Osteocyte (in vitro differentiated cells): Measurements from ENCODE around the gene CDS2. TPM values are rescaled to one million over a fixed set of nuclear protein-coding genes. Genes with fewer than 3 reads are reported as not detected.

Source experiments
- DNase-seq: peaks from one replicate; pipeline ENCODE4 v3.0.0; 2021; ENCODE audit warnings: mixed read lengths; ENCODE audit not compliant: unreplicated experiment; ENCODE audit errors: extremely low spot score
- H3K27ac Mint-ChIP-seq: one replicate; pipeline ENCODE4 v1.8.0; 2021; ENCODE audit warnings: mild to moderate bottlenecking, mixed read lengths; ENCODE audit not compliant: unreplicated experiment
- H3K27me3 Mint-ChIP-seq: one replicate; pipeline ENCODE4 v1.8.0; 2021; ENCODE audit warnings: mixed read lengths; ENCODE audit not compliant: unreplicated experiment
- H3K36me3 Mint-ChIP-seq: one replicate; pipeline ENCODE4 v1.8.0; 2021; ENCODE audit warnings: mixed read lengths; ENCODE audit not compliant: unreplicated experiment
- H3K4me1 Mint-ChIP-seq: one replicate; pipeline ENCODE4 v1.8.0; 2021; ENCODE audit warnings: mixed read lengths; ENCODE audit not compliant: unreplicated experiment
- H3K4me3 Mint-ChIP-seq: one replicate; pipeline ENCODE4 v1.8.0; 2021; ENCODE audit warnings: mild to moderate bottlenecking, moderate library complexity, mixed read lengths; ENCODE audit not compliant: unreplicated experiment
- H3K9me3 Mint-ChIP-seq: one replicate; pipeline ENCODE4 v1.8.0; 2021; ENCODE audit warnings: mixed read lengths; ENCODE audit not compliant: unreplicated experiment
- CTCF ChIP-seq: fragments of 200-600 bp; sonication (generic); IDR thresholded peaks from 2 replicates; pipeline ENCODE4 v1.5.0; 2021; ENCODE audit warnings: antibody characterized with exemption, mild to moderate bottlenecking, moderate library complexity
- long read RNA-seq: library from polyadenylated mRNA; unstranded; transcript quantifications from one replicate; pipeline ENCODE4 v2.0.0, GENCODE V29; 2021
- total RNA-seq: library from RNA; stranded (reverse); gene quantifications from 2 replicates; pipeline ENCODE4 v1.2.1, GENCODE V29; 2021

Gene CDS2
- total RNA-seq: 42.5 and 43.2 TPM in 2 replicates
- long read RNA-seq, full-length matches to known transcripts: 71 of 90 reads
- long read RNA-seq, partial matches to known transcripts: 8 of 90 reads
- long read RNA-seq, other reads (novel, unspliced or antisense): 11 of 90 reads

- peak within 1 kb of the TSS; percentile 89 for H3K4me3 Mint-ChIP-seq
- peak within 1 kb of the TSS; percentile 92 for H3K27ac Mint-ChIP-seq
- no peaks in the 10 kb centered on the region for H3K9me3 Mint-ChIP-seq
- H3K4me1 Mint-ChIP-seq: peaks cover 31% of the 10 kb centered on the region
- no peaks in the 10 kb centered on the region for H3K36me3 Mint-ChIP-seq
- TF ChIP-seq CTCF: peak; percentile 67
- no peaks in the 10 kb centered on the region for H3K27me3 Mint-ChIP-seq
- DNase-seq: peak; percentile 100
Measured at GRCh38 chr20:5126512-5127203, at the start of gene CDS2. Gene CDS2 (plus strand): TSS chr20:5127008. CDS start chr20:5127093, 85 bp downstream.

DNA sequence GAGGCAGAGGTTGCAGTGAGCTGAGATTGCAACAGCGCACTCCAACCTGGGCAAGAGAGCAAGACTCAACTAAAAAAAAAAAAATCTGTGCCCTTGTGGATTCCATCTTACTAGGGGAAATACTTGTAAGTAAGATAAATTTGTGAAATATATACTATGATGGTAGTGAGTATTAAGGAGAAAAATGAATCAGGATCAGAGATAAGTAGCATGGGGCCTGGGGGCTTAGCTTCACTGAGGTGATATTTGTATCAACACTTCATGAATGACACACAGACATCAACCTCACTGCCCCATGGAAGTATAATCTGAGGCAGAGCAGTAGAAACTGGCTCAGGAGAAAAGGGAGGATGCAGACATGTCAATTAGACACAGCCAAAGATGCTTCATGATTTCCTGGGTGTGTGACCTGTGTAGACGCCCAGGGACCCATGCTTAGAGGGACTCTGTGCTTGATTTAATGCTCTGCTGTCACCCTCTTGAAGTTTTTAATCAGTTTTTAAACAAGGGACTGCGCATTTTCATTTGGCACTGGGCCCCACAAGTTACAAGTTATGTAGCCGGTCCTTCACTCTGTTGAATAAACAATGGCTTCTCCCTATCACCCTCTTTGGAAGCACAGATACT, 48.9 kb upstream of the CDS2 start:
- Mint-ChIP-seq H3K27me3 (no peaks in the 10 kb centered on the region), H3K27ac (no peak overlapping the region), H3K9me3 (no peaks in the 10 kb centered on the region), H3K36me3 (no peaks in the 10 kb centered on the region), H3K4me3 (no peak overlapping the region), H3K4me1 (peaks cover 32% of the 10 kb centered on the region)
- no peak for TF ChIP-seq CTCF
- DNase-seq: no peak

DNA sequence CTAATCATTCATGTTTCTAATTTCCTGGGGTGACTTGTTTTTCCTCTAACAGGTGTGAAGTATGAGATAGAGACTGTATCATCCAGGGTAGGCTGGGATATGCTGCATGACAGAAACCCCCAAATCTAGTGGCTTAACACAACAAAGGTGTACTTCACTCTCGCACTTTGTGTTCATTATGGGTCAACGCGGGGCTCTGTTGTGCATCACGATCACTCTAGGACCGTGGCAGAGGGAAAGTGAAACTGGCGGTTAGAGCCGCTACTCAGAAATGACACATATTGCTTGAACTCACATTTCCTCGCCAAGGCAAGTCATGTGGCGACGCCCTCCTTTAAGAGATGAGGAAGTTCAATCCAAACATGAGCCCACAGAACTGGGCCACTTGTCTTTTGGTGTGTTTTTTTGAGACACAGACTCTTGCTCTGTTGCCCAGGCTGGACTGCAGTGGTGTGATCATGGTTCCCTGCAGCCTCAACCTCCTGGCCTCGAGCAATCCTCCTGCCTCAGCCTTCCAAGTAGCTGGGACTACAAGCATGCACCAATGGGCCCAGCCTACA, 48.3 kb upstream of the CDS2 start:
- DNase-seq: no peak
- no peak overlapping the region for H3K27ac Mint-ChIP-seq
- no peak overlapping the region for H3K4me3 Mint-ChIP-seq
- H3K27me3 Mint-ChIP-seq: no peaks in the 10 kb centered on the region
- H3K4me1 Mint-ChIP-seq: peaks cover 26% of the 10 kb centered on the region
- H3K36me3 Mint-ChIP-seq: no peaks in the 10 kb centered on the region
- no peaks in the 10 kb centered on the region for H3K9me3 Mint-ChIP-seq
- no peak for TF ChIP-seq CTCF

DNA sequence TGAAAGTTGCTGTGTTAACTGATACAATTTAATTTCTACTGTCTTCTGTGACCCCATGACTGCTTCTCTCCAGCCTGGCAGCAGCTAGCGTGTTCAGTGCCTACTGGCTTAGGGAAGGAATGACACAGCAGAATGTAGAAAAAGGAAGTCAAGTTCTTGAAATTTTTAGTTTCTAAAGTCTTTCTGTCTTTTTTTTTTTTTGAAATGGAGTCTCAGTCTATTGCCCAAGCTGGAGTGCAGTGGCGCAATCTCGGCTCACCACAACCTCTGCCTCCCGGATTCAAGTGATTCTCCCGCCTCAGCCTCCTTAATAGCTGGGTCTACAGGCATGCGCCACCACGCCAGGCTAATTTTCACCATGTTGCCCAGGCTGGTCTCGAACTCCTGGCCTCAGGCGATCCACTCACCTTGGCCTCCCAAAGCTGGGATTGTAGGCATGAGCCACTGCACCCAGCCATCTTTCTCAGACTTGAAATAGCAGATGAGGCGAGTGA, 46.4 kb upstream of the CDS2 start:
- Mint-ChIP-seq H3K9me3 (no peaks in the 10 kb centered on the region), H3K4me1 (peaks cover 16% of the 10 kb centered on the region), H3K27ac (peak overlapping the region; percentile 82), H3K4me3 (no peak overlapping the region), H3K36me3 (peaks cover 1% of the 10 kb centered on the region), H3K27me3 (no peaks in the 10 kb centered on the region)
- TF ChIP-seq CTCF: no peak
- DNase-seq: no peak

DNA sequence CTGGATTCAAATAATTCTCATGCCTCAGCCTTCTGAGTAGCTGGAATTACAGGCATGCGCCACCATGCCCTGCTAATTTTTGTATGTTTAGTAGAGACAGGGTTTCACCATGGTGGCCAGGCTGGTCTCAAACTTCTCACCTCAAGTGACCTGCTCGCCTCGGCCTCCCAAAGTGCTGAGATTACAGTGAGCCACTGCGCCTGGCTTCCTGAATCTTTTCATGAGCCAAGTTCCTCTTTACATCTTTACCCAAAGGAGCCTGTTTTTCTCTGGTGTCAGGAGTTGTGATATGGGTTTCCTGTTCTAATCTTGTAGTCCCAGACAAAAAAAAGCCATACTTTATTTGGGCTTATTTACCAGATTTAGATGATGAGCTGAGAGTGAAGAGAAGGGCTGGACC, 41.4 kb upstream of the CDS2 start:
- no peak for DNase-seq
- no peak for TF ChIP-seq CTCF
- Mint-ChIP-seq H3K36me3 (peaks cover 3% of the 10 kb centered on the region), H3K27ac (no peak overlapping the region), H3K9me3 (no peaks in the 10 kb centered on the region), H3K4me1 (peaks cover 11% of the 10 kb centered on the region), H3K4me3 (no peak overlapping the region), H3K27me3 (no peaks in the 10 kb centered on the region)
